ENCODE results near the gene HEG1.
"Not testable (repeated sequence)": the region's sequence is repeated elsewhere in the genome, so short reads cannot be mapped to it uniquely, and the experiment has no call there.

Gene HEG1

DNA sequence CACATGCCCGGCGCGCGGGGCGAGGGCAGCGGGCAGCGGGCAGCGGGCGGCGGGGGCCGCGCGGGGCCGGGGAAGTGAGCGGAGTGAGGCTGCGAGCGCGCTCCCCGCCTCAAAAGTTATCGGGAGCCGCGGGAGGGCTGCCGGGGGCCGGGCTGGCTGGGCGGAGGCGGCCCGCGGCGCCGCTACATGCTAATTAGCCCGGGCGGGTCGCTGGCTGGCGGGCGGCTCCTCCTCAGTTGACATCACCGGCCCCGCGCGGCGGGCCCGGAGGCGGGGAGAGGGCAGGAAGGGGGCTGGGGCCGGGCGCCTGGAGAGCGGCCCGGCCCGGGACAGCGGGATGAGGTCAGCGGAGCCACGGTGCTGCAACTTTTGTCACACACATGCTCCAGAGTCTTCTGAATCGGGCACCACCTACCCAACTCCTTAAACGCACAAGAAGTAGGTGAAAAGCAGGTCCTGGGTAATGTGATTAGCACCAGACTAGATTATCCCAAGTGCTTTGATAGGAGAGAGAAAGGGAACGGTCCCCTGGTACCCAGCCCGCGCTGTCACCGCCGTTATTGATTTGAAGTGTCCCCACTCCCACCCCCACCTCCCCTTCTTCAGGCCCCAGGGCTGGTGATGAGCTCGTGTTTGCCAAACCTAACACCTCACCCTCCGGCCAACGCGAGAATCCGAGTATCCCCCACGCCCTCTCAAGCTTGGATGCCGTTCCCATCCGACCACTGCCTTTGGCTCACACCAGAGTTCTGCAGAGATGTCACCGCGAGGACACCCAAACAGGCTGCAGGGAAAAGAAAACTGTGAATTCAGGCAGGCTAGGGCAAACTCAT lies at the start of gene HEG1:
Gene HEG1, minus strand, starts transcription at position 85 of the 833 bp plus-strand sequence. CDS start 107 bp downstream, outside the sequence.
- peak; percentile 86 for DNase-seq

- no peak for DNase-seq
Measured at GRCh38 chr3:125105116-125105515, 49.3 kb upstream of the HEG1 start.

- DNase-seq: no peak
Measured at GRCh38 chr3:125104639-125105038, 48.8 kb upstream of the HEG1 start.

GRCh38 chr3:125103406-125103805 lies 47.6 kb upstream of the HEG1 start:
- no peak for DNase-seq

GRCh38 chr3:125102470-125102869 lies 46.7 kb upstream of the HEG1 start:
- no peak for DNase-seq

- DNase-seq: no peak
Measured at GRCh38 chr3:125098611-125099291, 43.0 kb upstream of the HEG1 start.

DNA sequence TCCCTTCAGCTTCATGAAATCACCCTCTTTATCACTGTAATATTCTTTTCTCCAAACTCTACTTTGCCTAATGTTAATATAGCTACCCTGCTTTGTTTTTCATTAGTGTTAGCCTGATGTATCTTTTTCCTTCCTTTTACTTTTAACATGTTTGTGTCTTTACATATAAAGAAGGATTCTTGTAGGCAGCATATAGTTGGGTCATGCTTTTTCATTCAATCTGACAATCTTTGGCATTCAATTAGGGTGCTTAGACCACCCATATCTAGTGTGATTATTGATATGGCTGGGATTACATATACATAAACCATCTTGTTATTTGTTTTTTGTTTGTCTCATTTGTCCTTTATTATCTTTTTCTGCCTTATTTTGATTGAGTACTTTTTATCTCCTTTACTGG lies 34.9 kb upstream of the HEG1 start:
- DNase-seq: no peak

DNA sequence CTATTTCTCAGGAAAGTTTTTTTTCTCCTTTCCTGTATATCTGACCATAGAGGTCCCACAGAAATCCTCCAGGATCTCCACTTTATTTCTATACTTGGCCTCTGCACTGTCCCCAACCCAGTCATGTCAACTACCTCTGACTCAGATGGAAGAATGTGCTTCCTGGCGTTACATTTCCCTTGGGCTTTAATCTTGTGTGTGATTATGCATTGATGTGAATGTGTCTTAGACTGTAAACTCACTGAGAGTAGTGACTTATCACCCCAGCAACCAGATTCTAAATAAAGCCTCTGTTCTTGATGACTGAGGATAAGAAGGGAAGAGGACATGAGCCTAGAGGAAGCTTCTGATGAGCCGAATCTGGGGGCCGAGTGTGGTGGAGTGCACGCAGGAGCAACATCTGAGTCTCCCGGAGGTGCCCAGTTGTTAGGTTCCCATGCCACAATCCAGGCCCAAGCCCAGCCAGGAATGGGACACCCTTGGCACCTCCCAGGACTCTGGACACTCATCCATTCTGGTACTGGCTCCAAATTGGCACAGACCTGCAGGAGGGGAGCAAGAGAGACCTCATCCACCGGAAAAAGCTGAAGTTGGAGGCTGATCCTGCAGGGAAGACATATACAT lies 32.1 kb upstream of the HEG1 start:
- no peak for DNase-seq

DNA sequence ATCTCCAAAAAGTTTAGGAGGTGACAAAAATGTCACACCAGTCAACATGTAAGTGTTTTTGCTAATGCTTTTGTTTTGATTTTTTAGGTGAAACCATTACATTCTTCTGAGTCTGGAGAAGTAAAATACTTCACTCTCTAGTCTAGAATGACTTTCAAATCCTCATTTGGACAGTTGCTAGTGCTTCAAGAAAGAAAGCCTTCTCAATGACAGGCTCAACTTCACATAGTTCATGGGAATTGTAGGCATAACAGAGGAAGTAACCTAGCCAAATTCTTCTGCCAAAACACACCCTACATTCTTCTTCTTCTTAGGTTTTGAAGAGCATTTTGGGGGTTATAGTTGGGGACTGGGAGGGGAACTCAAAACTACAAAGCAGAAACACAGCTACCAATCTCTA lies 29.4 kb upstream of the HEG1 start:
- no peak for DNase-seq

GRCh38 chr3:125083776-125084175 lies 28.0 kb upstream of the HEG1 start:
- no peak for DNase-seq

DNA sequence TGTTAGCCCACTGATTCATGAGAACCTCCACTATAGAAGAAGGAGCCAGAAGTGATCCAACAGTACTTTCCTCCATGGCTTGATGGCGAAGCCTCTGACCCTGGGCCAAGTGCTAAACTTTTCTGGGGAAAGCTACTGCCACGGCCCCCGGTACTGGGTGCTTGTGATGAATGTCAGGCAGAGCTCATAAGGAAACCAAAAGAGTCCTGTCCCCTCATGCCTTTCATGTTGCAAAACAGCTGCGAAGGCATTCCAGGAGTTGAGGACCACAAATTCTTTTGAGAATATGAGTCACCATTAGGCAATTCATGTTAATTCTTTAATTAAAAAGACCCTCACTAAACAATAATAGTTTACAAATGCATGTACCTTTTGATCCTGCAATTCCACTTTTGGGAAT lies 26.5 kb upstream of the HEG1 start:
- DNase-seq: not testable (repeated sequence)

GRCh38 chr3:125080077-125080476 lies 24.3 kb upstream of the HEG1 start:
- DNase-seq: no peak

DNA sequence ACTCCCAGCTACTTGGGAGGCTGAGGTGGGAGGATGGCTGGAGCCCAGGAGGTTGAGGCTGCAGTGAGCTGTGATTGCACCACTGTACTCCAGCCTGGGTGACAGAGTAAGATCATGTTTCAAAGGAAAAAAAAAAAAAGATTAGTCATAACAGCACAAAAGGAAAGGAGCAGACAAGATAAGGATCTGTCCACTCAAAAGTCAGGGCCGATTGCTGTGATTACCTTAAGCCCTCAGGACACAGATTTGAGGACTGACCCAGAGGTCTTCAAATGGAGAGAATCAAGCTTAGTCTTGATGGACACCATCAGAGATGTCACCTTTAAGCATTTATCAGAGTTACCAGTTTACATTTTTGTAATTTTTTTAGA lies 23.9 kb upstream of the HEG1 start:
- DNase-seq: no peak

- DNase-seq: no peak
Measured at GRCh38 chr3:125078951-125079674, 23.3 kb upstream of the HEG1 start.

- no peak for DNase-seq
Measured at GRCh38 chr3:125077864-125078263, 22.1 kb upstream of the HEG1 start.

DNA sequence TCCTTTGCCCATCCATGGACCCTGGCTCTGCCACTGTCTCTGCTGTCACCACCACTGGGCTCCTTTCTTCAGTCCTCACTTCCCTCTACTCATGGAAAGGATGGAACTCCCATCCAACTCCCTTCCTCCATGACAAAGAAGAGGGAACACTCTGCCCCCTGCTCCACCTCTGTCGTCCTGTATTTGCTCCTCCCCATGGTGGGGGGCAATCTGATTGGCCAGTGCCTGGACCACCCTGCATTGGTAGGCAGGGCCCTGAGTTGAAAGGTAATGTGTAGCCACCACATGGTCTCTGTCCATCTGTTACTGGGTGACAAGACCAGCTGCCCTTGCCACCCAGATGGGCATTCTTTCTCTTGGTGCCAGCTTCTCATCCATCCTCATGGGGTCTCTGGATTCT lies 20.7 kb upstream of the HEG1 start:
- DNase-seq: no peak

- no peak for DNase-seq
Measured at GRCh38 chr3:125075738-125076137, 19.9 kb upstream of the HEG1 start.

GRCh38 chr3:125073390-125073905 lies 17.7 kb upstream of the HEG1 start:
- DNase-seq: no peak

- DNase-seq: no peak
Measured at GRCh38 chr3:125072749-125073389, 17.1 kb upstream of the HEG1 start.

DNA sequence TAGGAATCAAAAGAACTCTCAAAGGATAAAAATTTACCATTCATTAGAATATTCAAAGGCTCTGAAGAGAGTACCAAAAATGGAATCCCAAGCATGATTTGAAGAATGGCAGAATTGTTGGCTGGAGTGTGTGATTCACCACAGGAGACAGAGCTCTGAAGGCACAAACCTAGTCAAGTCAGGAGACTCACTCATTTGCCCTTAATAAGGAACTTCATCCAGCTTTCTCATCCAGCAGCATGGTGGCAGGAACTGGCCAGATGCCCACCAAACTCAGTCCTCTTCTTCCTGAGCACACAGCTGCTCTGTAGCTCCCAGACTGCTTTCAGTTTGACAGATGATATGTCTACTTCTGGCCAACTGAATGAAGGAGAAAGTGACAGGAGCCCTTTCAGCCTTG lies 16.5 kb upstream of the HEG1 start:
- DNase-seq: no peak

GRCh38 chr3:125069968-125070745 lies 14.4 kb upstream of the HEG1 start:
- no peak for DNase-seq

- no peak for DNase-seq
Measured at GRCh38 chr3:125069452-125069851, 13.7 kb upstream of the HEG1 start.
